ENCODE data around the gene IQCH.
"Not testable (repeated sequence)": the region's sequence is repeated elsewhere in the genome, so short reads cannot be mapped to it uniquely, and the experiment has no call there.

IQCH gene

DNA sequence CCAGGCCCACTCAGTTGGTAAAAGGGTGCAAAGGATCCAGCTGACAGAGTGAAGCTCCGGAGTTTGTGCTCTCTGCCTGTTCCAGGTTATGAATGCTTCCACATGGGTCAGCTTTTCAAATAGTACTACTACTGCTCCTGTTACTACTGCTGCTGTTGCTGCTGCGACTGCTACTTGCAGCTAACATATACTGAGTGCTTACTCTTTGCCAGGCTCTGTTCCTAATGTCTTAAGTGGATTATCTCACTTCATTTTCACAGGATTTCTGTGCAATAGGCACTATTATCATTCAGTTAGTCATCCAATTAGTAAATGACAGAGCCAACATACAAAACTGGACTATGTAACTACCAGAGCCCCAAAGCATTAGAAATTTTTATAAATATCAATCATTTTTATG lies 106.5 kb downstream of the IQCH start:
- no peak for DNase-seq

DNA sequence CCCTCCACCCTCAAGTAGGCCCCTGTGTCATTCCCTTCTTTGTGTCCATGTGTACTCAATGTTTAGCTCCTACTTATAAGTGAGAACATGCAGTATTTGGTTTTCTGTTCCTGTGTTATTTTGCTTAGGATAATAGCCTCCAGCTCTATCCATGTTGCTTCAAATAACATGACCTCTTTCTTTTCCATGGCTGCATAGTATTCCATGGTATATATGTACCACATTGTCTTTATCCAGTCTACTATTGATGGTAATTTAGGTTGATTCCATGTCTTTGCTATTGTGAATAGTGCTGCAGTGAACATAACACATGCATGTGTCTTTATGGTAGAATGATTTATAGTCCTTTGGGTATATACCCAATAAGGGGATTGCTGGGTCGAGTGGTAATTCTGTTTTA lies 109.1 kb downstream of the IQCH start:
- DNase-seq, result not testable (repeated sequence)

DNA sequence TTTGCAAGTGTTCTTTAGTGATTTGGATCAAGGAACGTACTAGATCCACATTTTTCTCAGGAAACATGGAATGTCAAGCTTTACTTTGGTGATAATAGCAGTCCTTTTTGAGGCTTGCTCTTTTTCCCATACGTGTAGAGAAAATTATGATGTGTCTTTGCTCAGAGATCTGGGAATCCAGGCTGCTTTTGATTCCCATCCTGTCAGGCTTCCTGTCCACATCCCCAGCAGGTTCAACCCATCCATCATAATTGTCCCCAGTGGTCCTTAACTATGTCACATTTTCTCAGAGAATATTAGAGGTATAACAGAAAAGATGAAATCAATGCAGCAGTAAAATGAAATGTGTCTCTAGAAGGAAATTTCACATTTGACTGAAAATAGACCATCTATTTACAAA lies 111.4 kb downstream of the IQCH start:
- no peak for DNase-seq

DNA sequence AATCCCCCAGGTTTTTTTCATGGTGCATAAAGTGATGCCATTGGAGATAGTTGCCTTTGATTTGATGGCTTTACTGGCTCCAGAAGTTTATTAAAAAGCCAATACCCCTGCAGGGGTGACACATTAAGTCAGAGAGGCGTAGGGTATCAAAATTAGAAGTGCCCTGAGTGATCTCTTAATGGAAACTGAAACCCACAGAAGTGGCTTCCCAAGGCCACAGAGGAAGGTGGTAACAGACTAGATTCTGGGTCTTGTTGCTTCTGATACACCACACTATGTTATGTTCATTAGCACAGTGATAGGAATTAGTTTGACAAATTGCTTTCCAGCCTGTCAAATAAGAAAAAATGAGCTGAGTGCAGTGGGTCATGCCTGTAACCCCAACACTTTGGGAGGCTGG lies 112.3 kb downstream of the IQCH start:
- no peak for DNase-seq

DNA sequence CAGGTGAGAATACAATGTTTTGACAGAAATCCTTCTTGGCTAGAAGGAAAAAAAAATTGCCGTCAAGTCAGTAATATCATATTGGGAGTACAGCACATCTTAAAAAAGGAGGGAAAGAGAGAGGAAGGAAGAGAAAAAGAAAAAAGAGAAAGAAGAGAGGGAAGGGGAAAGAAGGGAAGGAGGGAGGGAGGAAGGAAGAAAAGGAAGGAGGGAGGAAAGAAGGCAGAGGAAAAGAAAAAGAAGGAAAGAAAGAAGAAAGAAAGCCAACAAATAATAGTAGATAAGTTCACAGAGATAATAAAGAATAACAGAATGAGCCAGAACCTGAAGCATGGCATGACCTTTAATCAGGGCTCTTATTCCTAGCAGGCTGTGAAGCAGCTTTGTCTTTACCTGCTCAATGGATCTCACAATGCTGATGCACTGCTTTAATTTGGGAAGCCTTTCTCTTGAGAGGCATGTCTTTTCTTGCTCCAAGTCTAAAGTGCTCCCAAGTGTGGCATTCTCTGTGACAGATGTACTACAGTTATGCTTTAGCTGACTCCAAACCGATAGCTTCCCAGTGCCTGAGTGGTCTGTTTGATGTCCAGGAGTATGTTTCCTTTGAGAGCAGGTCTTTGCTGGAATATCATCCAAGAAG lies 114.9 kb downstream of the IQCH start:
- no peak for DNase-seq

DNA sequence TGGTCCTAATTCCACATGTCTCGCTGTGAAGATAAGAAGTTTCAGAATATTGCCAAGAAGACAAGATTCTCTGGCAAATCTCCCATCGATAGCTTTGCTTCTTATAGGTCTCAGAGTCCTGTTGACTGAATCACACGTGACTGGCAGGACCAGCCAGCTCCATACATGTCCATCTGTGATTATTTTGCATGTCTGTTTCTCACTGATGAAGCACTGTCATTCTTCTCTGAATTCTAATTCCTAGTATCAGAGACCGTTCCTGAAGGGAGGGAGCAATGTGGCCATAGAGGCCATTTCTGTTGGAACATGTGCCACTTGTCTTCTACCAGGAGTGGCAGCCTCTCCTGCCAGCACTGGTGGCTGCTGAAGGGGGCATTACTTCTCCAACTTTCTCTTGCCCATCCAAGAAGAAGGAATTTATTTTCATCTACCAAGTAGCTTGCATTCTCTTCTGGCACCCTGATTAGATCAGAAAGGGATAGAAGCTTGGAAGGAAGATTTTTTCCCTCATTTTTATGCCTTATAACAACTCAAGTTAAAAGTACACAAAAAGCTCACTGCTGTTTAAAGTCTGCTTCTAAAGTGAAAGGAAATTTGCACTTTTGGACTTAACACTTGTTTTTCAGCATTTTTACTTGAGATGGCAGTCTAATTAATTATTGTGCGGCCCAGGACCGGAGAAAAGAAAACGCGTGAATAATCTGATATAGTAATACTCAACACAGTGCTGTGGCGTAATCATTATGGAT lies 115.8 kb downstream of the IQCH start:
- DNase-seq, result no peak

DNA sequence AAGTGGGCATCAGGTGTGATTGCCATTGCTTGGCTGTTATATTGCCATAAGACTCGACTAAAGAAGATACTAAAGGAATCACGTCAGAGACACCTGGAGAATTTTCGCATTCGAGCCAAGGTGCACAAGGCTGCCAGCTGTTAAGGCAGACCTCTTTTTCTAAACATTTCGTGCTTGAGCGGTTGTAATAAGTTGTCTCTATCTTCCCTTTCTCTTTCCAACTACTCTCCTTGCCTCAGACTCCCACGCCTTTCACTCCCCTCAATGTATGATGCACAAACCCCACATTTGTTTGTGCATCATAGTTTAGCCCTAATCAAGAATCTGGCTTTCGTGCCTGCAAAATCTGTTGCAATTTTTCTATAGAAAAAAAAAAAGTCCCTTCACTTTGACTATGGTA lies 118.0 kb downstream of the IQCH start:
- no peak for DNase-seq

DNA sequence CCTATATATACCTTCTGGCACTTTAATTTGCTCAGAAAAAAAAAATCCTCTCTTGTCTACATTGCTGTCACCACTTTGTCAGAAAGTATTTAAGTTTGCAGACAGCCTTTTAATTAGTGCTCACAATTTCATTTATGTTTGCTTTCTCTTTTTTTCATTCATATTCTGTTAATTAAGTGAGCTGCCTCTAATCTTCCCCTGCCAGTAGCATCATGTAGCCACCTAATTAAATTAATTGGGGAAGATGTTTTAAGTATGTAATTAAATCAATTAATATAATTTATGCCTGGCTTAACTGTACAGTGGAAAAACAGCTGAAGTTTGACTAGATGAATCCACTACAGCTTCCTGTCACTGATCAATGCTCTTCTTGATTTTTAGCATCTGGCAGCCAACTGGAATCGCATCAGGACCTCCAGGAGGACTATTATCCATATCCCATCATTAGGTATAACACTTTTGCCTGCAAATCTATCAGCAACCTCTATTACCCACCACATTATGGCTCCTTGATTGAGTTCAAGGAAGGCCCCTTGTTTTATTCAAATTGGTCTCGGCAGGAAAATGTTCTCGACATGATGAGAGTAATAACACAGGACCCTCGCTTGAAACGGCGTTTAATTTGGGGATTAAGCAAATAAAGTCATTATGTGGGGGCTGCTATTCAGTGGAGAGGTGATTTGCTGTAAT lies 118.5 kb downstream of the IQCH start:
- DNase-seq, result no peak

DNA sequence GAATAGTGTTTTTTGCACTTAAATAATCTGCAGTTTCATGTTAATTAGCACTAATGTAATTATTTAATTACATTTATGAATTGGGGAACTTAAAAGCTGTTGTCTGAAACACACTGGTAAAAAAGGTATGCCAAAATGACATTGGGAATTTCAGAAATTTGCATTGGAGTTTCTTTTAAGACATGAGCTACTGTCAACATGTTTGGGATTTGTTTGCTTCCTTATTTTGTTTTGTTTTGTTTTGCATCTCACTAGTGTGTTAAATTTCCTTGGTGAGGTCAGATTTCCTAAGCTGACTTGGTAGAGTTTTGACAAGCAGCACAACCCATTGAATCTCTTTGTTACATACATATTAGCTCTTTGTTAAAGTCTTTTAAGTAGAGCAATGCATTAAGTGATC lies 119.4 kb downstream of the IQCH start:
- DNase-seq, result no peak

DNA sequence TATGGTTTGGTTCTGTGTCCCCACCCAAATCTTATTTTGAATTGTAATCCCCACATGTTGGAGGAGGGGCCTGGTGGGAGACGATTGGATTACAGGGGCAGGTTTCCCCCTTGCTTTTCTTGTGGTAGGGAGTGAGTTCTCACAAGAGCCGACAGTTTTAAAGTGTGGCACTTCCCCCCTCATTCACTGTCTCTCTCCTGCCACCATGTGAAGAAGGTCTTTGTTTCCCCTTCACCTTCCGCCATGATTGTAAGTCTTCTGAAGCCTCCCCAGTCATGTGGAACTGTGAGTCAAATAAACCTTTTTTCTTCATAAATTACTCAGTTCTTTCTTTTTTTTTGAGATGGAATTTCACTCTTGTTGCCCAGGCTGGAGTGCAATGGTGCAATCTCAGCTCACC lies 124.9 kb downstream of the IQCH start:
- DNase-seq, result no peak

DNA sequence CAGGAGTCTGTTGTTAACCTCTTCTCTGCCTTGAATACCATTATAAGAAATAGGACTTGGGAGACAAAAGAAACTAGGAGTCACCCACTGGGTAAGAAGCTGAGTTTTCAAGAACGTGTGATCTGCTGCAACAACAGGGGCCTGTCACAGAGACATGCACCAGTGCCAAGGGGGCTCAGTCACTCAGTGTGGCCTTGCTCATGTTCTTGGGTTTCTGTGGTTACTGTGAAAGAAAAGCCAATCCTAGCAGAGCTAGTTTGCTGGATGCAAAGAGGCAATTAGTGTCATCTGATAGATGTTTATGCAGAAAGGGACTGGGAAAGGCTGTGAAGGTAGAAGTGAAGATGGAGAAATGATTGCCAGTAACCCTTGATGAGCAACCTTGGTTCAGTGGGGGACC lies 126.3 kb downstream of the IQCH start:
- DNase-seq, result no peak

DNA sequence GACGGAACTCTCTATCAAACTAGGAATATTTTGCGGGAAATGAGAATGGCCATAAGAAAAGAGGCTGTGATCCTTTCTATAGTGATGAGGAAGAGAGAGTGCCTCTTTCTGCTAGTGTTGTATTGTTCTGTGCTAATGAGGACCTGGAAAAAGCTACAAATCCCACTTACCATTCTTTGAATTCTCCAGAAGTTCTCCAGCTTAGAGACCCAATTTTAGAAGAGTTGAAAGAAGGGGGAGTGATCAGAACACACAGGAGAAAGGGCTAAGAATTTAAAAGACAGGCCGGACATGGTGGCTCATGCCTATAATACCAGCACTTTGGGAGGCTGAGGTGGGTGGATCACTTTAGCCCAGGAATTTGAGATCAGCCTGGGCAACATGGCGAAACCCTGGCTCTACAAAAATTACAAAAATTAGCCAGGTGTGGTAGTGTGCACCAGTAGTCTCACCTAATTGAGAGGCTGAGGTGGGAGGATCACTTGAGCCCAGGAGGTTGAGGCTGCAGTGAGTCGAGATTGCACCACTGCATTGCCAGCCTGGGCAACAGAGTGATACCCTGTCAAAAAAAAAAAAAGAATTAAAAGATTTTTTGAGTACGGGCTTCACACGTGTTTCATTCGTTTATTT lies 126.9 kb downstream of the IQCH start:
- DNase-seq, result no peak

DNA sequence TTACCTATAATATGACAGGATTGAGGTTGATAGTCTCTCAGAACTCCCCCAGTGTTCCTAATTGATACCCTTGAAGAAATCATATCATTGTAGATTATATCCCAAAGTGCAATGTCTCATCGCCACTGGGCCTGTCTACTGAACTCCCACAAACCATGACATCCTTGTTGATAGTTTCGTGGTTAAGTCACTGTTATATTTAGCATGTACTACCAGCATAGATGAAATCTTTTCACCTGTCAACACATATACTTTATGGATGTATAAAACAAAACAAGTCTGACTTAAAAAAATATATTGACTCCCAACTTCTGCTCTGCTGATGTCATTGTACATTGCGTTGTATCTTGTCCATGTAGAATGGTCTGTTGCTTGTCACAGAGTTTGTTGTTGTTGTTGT lies 128.1 kb downstream of the IQCH start:
- DNase-seq, result no peak

DNA sequence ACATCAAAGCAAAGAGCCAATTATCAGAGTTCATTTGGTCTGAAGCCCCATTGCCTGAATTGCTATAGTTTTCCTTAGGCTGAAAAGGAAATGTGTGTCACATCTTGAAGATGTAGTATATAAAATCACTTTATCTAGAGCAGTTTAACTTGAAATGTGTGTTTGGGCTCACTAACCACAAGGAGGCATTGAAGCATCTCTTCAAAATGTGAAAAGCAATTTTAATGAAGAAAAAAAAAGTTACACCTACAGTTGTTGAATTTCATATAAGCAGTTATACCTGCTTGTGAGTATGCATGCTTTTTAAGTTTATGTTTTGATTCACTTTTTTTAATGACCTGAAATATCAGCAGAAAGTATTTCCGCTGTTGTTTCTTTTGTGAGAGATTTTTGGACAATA lies 129.3 kb downstream of the IQCH start:
- no peak for DNase-seq

DNA sequence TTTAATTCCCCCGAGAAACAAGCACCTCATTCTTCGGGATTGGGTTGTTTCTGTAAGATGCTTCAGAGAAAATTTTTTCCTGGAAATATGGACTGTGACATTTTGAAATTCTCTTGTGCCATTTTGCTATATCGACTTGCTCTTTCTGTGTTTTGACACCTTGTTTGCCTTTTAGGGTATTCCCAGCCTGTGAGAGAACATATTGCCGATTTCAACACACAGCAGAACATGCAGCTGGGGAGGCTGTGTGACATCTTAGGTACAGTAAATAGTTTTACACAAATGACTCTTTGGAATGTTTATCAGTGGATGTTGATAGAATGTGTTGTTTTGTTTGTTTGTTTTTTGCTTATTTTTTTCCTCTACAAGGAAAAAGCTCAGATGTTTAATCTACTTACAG lies 130.2 kb downstream of the IQCH start:
- no peak for DNase-seq

DNA sequence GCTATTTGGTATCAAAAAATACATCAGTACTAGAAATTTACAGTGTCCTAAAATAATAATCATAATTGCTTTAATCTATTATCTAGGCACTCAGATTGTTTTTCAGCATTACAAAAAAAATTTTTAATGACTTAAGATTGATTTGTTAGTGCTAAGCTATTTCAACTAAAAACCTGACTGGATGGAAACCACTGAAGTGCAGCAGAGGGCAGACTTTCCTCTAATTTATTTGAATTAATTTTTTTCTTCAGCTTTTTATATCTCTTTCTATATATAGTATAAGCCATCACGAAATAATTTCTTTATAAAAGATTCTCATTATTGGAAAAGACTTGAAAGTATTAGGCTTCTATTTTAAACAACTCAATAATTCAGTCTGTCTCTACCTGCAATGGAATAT lies 131.4 kb downstream of the IQCH start:
- DNase-seq, result no peak

DNA sequence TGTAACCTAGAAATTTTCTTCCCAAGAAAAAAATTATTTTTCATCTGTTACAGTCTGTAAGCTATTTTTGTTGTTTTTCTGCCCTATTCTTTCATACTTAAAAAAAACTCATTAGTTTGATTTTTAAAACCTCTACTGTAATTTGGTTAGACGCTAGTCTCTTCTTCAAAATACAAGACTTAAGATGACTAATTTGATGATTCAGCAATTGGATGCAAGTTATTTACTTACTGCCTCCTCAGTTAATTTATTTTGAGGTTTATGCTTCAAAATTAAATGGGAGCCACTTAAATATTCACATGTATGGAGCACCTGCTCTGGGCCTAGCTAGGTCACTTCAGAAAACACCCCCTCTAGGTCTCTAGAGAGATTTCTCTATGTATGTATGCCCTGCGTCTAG lies 132.4 kb downstream of the IQCH start:
- DNase-seq, result no peak

DNA sequence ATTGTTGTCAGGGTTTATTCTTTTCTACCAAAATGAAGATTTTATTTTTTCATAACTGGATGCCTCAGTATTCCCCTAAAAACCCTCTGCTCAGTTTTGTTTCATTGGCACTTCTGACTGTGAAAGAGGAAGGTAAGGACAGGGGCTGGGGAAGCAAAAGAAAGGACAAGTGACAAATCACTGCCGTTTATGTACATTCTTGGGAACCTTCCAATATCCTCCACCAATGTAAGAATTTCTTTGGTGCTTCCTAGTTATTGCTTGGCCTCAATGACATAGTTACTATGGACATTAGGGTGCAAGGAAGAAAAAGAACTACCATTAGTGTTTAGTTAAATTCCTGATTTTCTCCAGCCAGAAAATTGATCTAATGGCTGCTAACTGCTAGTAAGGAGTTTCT lies 135.4 kb downstream of the IQCH start:
- no peak for DNase-seq

DNA sequence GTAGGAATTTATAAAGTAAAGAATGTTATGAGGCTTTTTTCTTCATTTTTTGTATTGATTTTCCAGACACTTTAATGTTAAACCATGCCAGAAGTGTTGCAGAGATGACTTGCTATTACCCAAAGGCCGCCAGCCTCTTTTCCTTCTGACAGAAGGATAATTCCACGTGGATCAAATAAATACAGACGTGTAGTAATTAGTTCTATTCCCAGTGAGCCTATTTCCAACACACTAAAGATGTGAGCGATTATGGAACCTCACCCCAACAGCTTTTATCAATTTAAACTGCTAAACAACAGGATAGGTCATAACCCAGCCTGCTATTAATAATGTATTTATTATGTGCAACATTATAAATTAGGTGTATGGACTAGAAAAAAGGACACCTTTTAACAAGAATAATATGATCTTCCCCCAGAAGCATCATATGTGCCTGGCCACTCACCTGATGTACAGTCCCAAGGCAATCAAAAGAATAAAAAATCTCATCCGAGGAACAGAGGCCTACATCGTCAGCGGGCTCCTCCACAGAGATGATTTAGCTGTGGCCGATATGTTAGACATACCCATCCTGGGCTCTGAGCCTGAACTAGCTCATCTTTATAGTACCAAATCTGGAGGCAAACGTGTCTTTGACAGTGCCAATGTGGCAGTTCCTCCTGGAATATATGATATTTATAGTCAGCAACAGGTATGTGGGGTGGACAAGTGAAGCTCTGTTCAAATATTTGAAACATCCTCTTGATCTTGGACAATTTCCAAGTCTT lies 140.5 kb downstream of the IQCH start:
- no peak for DNase-seq

DNA sequence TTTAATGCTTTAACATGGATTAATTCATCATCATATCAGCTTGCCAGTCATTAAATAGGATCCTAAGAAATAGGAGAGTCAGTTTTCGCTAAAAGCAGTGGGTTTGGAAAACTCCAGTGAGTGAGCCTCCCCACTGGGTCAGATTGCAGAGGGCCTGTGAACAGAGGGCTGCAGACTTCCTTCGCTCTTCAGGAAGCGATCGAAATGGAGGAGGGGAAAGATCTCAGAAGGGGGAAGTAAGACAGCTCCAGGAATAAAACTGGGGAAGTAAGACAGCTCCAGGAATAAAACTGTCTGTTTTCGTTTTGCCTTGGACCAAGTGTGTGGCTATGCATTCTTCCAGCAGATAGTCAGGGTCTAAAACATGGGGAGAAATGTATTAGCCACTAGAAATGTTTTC lies 141.5 kb downstream of the IQCH start:
- DNase-seq, result no peak

DNA sequence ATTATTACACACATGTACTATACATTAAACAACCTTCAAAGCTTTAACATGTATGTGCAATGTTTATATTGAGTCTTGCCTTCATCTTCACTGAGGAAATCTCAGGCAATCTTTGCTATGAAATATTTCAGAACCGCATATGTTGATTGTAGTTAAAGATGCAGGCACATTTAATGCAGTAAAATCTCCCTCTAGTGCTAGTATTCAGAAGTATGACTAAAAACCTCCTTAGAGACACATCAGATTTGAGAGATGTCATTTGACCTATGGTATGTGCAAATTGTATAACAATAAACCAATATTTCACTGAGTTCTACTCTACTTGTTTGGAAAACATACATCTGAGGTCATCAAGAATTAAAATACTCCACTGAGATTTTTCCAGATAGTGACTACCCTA lies 142.6 kb downstream of the IQCH start:
- DNase-seq, result no peak

DNA sequence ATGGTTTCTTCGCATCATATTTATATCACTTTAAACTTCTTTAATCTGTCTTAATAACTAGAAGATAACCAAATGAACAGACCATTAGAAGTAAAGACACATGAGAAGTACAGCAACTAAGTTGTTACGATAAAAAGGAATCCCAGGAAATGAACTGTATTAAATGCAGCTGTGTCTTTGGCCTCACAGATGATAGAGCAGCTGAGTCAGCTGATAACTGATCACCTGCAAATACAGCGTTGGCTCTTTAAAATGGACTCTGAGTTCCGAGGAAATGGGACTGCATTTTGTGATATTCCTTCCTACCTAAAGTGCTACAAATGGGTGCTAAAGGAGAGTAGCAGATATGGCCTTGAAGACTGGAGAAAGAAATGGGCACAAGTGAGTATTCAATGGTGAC lies 145.3 kb downstream of the IQCH start:
- no peak for DNase-seq

DNA sequence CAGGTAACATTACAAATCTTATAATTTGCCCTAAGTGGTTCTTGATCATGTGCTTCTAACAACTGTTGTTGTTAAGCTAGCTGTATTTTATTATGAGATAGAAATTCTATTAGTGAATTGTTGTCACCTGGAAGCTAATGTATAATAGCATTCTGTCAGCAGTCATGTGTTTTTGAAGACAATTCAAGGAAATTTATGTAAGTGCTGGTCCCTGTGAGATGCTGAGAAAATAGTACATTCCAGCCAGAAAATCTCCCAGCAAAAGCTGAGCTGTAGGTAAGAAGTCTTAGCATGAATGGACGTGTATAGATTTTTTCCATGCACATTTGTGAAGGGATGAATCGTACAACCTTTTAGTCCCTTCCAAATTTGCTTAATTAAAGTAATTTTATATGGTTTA lies 146.3 kb downstream of the IQCH start:
- no peak for DNase-seq
